ENCODE measurements around the gene TMOD3.

GRCh38 chr15:51844747-51845426 lies 15.4 kb downstream of the TMOD3 start:
- TF ChIP-seq, protein P1, sequence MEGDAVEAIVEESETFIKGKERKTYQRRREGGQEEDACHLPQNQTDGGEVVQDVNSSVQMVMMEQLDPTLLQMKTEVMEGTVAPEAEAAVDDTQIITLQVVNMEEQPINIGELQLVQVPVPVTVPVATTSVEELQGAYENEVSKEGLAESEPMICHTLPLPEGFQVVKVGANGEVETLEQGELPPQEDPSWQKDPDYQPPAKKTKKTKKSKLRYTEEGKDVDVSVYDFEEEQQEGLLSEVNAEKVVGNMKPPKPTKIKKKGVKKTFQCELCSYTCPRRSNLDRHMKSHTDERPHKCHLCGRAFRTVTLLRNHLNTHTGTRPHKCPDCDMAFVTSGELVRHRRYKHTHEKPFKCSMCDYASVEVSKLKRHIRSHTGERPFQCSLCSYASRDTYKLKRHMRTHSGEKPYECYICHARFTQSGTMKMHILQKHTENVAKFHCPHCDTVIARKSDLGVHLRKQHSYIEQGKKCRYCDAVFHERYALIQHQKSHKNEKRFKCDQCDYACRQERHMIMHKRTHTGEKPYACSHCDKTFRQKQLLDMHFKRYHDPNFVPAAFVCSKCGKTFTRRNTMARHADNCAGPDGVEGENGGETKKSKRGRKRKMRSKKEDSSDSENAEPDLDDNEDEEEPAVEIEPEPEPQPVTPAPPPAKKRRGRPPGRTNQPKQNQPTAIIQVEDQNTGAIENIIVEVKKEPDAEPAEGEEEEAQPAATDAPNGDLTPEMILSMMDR (IDR thresholded peaks at IDR 0.05) = no peak
- no peak for TF ChIP-seq POLR2A (IDR thresholded peaks at IDR 0.05)
- TF ChIP-seq POLR2AphosphoS5 (IDR thresholded peaks at IDR 0.05) = no peak
- TF ChIP-seq EP300 (IDR thresholded peaks at IDR 0.05) = no peak
